Cardiac fibroblast (primary cell): ENCODE measurements around the gene SCFD1.
"Not testable (repeated sequence)": the region's sequence is repeated elsewhere in the genome, so short reads cannot be mapped to it uniquely, and the experiment has no call there.

Source experiments
- DNase-seq, 2 donors: peaks; one replicate each; pipeline versions ENCODE4 v3.0.0 to v3.0.0-alpha.2; 2010; ENCODE audit warnings: low read depth in 2 of 2
- H3K4me3 ChIP-seq, 2 donors: replicated peaks in 1 of 2; 1 replicate in 1 of 2; 2 replicates in 1 of 2; pipeline ENCODE4 v1.5.1; 2011; ENCODE audit warnings: low read depth in 2 of 2, low read length in 2 of 2, mild to moderate bottlenecking in 2 of 2, moderate library complexity in 1 of 2
- CTCF ChIP-seq: IDR thresholded peaks from one replicate; pipeline ENCODE4 v1.5.1; 2011; ENCODE audit warnings: low read depth, mild to moderate bottlenecking, low read length, inconsistent platforms

Gene SCFD1

GRCh38 chr14:30621940-30622830, at the start of gene SCFD1:
TSS of gene SCFD1 (plus strand) at chr14:30622319. CDS start at chr14:30622339, 20 bp downstream.
- peak within 1 kb of the TSS; percentile 60 to 73 for H3K4me3 ChIP-seq
- DNase-seq: peak; percentile 88 to 91
- TF ChIP-seq CTCF: no peak

- no peak for TF ChIP-seq CTCF
- no peak for DNase-seq
- H3K4me3 ChIP-seq: no peak overlapping the region
These were observed 49.3 kb upstream of the SCFD1 start for GRCh38 chr14:30572771-30573170.

- no peak for TF ChIP-seq CTCF
- H3K4me3 ChIP-seq: no peak overlapping the region
- peak; percentile 66 to 80 for DNase-seq
These were observed 48.8 kb upstream of the SCFD1 start for GRCh38 chr14:30573226-30573814.

GRCh38 chr14:30573966-30574365, 48.2 kb upstream of the SCFD1 start:
- TF ChIP-seq CTCF: no peak
- DNase-seq: no peak
- H3K4me3 ChIP-seq: no peak overlapping the region

GRCh38 chr14:30574777-30575176, 47.3 kb upstream of the SCFD1 start:
- DNase-seq, H3K4me3 ChIP-seq: not testable (repeated sequence)

GRCh38 chr14:30576333-30576732, 45.8 kb upstream of the SCFD1 start:
- not testable (repeated sequence) for H3K4me3 ChIP-seq, DNase-seq

GRCh38 chr14:30580616-30581282, 41.4 kb upstream of the SCFD1 start:
- no peak for DNase-seq
- H3K4me3 ChIP-seq: no peak overlapping the region
- no peak for TF ChIP-seq CTCF
